GM23338 (cell line): Measurements from ENCODE around the gene RWDD1.

Experiments
- CREB1 ChIP-seq: fragments of 250-450 bp; sonication (Bioruptor Pico); IDR thresholded peaks from 2 replicates; pipeline ENCODE4 v1.5.0; 2020; ENCODE audit warnings: low read depth, mild to moderate bottlenecking, moderate library complexity
- TF ChIP-seq, protein P1 (sequence below), 2 experiments: fragments of 200-600 bp in 1 of 2; sonication (generic) in 1 of 2; conservative IDR thresholded peaks; 2 replicates each; pipeline versions ENCODE4 v1.5.1 to v1.6.1; 2016 to 2017; ENCODE audit warnings: antibody characterized with exemption in 2 of 2, low read depth in 2 of 2, mild to moderate bottlenecking in 2 of 2, moderate library complexity in 1 of 2

DNA sequence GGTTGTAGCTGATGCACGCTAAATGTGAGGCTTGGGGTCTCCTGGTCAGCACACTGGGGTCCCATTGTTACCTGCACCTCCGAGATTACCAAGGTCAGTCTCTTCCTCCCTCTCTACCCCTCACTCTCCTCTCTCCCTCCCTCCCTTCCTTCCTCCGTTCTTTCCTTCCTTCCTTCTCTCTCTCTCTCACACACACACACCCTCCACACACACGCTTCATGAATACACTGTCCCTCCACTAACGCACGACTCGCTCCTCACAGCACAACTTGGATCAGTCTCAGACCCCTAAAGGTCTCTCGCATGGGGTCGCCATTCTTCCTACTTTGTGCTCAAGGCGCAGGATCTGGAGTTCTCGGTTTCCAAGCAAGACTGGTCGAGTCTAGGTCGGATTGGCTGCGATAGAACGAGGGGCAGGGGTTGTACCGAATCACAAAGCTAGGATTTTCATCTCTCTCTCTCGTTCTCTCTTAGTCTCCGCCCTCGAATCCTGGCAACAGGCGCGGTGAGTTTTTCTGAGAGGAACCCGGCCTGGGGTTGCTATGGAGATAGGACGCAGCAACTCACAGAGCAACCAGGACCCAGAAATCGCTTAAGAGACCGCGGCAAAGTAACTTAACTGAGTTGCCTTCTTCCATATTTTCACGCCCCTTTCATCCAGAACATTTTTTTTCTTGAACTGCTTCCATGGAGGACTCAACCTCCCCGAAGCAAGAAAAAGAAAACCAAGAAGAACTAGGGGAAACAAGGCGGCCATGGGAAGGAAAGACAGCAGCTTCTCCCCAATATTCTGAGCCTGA lies 44.8 kb downstream of the RWDD1 start, which contains the start of gene RSPH4A:
- TF ChIP-seq, protein P1, sequence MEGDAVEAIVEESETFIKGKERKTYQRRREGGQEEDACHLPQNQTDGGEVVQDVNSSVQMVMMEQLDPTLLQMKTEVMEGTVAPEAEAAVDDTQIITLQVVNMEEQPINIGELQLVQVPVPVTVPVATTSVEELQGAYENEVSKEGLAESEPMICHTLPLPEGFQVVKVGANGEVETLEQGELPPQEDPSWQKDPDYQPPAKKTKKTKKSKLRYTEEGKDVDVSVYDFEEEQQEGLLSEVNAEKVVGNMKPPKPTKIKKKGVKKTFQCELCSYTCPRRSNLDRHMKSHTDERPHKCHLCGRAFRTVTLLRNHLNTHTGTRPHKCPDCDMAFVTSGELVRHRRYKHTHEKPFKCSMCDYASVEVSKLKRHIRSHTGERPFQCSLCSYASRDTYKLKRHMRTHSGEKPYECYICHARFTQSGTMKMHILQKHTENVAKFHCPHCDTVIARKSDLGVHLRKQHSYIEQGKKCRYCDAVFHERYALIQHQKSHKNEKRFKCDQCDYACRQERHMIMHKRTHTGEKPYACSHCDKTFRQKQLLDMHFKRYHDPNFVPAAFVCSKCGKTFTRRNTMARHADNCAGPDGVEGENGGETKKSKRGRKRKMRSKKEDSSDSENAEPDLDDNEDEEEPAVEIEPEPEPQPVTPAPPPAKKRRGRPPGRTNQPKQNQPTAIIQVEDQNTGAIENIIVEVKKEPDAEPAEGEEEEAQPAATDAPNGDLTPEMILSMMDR (conservative IDR thresholded peaks at IDR 0.05; ENCODE audit: low read depth in 2 of 2), result peak in 1 of 2 experiments; percentile 64; a peak in 2 of 4 replicates
- TF ChIP-seq CREB1 (CRISPR knock-in tag), result 0 out of 2 replicates have a peak, but pooled peaks have one; percentile 41
